GM12892 (cell line): ENCODE measurements around the gene ZIC1.

Experiments
- POLR2A ChIP-seq: IDR thresholded peaks from 2 replicates; pipeline ENCODE4 v1.6.1; 2011; ENCODE audit warnings: low read depth, low read length, control low read depth
- POLR2AphosphoS5 ChIP-seq: IDR thresholded peaks from 2 replicates; pipeline ENCODE4 v1.6.1; 2011; ENCODE audit warnings: low read depth, low read length, control low read depth

GRCh38 chr3:147387885-147388699, 21.1 kb upstream of the ZIC1 start:
- TF ChIP-seq POLR2A = no peak
- no peak for TF ChIP-seq POLR2AphosphoS5
